NCI-H82 (cell line): Measurements from ENCODE around the gene OAF.
"Not testable (repeated sequence)": the region's sequence is repeated elsewhere in the genome, so short reads cannot be mapped to it uniquely, and the experiment has no call there.

Experiments used
- DNase-seq: peaks from one replicate; lab custom pipeline; 2025; lab: John Stamatoyannopoulos, UW

Gene OAF

DNA sequence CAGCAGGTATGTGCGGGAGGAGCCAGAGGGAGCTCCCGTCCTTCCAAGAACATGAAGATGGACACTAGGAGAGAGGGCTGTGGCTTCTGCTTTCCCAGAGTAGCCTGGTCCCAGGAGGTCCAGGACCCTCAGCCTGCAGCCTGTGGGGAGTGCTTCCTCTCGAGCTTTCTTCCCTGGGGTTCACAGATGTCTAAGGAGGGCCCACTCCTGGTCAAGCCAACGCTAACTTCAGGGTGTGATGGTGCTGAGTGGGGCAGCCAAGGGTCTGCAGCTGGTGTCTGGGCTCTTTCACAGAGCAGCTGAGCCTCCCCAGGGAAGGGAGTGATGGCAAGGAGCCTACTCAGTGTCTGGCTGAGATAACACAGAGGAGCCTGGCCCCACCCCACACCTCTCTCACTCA, 32.4 kb downstream of the OAF start:
- DNase-seq = no peak

DNA sequence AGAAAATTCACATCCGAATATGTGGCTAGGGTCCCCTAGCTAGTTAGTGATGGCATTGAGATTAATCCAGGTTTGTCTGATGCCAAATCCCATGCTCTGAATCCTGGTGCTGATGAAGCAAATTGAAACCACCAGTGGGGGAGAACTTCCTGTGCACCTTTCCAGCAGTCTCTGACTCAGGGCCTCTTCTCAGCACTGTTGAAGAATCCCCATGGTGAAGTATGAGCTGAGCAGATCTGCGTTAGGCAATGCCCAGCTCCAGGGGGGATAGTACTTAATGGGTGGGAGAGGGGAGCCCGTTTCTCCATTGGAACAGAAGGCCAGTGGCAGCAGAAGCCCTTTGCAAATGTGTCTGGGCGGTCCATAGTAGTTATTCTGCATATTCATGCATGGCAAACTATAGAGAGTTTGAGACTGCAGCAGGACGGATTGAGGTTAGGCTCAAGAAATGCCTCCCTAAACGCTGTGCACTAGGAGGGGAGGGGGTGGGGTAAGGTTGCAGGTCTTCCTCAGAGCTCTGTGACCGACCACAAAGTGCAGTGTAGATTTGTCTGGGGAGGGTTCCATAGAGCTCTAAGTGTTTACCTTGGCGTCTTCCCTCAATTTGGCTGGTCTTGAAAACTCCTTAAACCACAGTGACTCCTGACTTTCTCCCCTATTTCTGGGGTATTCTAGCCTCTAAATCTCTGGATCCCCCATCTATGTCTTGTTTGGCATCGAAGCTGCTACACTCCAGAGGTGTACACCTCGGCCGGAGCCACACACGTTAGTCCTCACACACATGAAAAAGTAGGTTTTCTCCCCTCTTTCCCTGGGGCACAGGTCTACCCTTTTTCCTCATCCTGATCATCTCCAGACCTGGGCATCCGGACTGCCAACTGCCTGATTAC, 33.9 kb downstream of the OAF start:
- no peak for DNase-seq

DNA sequence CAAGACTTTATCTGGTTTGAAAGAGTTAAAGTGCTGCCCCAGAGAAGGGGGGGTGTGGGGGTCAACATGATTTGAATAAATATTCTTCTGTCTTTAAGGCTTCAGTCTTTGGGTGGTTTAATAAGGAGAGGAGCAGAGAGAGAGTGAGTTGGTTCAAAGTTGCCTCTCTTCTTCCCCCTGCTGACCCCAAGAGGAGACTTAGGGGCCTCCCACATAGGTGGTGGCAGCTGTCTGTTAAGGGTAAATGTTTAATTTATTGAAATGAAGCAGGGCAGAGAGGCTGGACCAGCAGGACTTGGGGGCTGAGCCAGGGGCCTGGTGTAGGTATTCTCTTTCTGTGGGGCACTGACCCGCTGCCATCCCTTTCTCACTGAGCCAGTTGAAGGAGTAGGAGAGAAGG, 34.6 kb downstream of the OAF start:
- no peak for DNase-seq

GRCh38 chr11:120248551-120249278, 37.9 kb downstream of the OAF start:
- DNase-seq = no peak

DNA sequence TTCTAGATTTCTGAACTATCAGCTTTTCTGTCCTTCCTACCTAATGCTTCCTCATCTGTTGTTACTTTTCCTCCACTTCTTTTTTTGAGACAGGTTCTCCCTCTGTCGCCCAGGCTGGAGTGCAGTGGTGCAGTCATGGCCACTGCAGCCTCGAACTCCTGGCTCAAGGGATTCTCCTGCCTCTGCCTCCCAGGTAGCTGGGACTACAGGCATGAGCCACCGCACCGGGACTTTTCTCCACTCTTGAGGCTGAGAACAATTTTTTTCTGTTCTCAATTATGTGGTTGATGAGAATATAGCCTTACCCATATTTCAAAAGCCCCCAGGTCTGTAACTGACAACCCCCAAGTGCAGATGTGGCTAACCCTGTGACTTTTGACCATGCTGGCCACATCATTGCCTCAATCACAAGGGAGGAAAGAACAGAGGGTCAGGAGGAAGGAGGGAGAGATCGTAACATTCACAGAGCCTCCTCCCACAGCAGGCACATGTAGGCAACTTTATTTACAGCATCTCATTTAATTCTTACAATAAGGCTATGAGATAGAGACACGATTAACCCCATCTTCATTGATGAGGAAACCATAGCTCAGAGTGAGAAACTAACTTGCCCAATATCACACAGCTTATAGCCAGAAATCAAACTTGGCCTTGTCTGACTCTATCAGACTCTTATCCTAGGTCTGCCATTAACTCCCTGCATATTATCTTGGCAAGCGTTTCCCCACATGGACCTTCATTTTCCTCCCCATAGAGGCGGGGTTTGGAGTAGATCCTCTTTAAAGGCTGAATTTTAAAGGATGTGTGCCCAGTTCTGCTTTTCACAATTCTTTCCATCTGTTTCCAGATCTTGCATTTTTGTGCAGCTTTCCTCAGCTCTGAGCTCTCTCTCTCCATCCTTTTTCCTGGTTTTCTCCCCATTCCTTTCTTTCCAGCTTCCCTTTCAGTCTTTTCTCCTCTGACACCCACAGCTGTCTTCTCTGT, 38.7 kb downstream of the OAF start:
- no peak for DNase-seq

- not testable (repeated sequence) for DNase-seq
These were observed 42.5 kb downstream of the OAF start for GRCh38 chr11:120253377-120253776.

DNA sequence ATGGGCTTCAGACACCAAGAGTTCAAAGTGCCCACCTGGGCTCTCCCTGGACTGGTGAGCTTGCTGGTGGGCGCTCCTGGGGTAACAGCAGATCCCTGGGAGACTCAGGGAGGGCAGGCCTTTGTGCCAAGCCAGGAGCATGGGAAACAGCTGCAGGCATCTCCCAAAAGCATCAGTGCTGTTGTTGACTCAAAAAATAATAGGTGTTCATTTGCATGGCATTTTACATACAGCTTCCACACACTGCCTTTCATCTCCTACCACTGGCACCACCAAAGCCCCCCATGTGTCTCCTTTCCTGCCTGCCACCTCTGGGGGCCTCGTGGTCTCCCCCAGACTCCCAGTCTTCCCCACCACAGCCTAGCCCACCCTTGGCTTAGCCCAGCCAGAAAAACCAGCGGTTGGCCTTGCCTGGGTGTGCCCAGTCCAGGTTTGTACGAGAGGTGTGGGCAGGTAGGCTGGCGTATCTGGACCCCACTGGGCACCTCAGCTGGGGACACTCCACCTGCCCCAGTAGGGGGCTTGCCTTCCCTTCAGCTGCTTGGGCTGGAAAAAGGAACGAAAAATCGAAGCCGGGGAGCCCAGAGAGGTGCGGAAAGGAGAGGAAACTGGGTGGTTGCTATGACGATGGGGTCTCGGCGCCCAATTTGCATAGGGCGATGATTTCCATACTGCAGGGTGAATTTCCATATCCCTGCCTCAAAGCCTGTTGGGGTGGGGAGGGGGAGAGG, 44.1 kb downstream of the OAF start:
- DNase-seq = no peak

DNA sequence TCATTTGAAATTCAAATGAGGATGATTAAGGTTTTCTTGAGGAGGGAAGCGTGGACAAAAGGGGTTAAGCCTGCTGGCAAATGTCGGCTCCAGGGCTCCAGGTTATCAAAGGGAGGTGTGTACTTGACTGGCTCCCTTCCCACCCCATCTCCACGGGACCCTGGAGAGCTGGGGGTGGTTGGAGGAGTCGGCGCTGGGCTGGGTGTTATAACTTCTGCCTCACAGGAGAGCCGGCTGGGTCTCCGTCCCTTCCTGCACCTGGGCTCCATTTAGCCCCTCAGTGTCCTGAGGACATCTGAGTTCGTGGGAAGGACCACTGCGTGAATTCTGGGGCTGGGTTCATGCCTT, 44.7 kb downstream of the OAF start:
- DNase-seq = no peak

DNA sequence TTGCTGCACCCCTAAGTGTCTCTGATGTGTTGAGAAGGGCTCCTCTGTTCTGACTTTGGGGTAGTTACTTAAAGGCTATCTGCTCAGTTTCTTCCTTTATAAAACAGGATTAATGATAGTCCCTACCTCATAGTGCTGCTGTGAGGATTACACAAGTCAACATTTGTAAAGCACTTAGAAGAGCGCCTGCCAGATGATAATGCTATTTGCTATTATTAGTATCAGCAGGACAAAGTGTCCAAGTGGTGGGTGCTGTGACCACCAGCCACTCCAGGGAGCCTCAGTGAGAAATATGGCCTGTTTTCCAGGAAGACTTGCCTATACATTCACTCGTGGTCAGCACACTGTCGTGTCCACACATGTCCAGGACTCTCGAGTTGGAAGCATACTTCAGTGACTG, 45.3 kb downstream of the OAF start:
- DNase-seq = peak; percentile 46

DNA sequence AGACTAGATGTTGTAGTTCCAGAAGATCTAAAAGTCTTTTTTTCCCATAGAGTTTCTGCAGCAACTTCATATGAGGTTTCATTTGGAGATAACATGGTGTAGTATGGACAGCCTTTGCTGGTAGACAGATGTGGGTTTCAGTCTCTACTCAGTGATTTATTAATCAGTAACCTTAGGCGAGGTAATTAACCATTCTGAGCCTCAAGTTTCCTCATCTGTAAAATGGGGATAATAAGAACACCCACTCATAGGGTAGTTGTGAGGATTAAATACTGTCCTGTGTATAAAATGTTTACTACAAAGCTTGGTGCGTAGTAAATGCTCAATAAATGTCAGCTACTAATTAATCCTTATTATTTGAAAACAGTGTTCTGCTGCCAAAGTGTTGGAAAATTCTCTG, 45.9 kb downstream of the OAF start:
- no peak for DNase-seq

DNA sequence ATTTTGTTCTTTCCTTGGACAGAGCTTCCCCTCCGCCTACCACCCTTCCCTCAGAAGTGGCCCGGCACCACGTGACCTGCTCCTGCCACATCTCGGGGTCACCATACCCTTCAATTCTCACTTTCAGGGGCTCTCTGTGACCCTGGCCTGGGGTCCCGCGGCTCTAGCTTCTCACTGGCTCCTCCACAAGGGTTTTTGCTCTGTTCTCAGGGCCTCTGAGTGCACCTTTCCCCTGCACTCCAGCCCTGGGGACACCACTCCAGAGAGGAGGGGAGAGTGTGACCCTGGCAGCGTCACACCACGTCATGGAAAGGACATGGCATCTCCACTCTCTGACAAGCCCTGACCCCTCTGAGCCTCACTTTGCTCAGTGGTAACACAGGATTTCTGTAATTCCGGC, 46.5 kb downstream of the OAF start:
- no peak for DNase-seq

DNA sequence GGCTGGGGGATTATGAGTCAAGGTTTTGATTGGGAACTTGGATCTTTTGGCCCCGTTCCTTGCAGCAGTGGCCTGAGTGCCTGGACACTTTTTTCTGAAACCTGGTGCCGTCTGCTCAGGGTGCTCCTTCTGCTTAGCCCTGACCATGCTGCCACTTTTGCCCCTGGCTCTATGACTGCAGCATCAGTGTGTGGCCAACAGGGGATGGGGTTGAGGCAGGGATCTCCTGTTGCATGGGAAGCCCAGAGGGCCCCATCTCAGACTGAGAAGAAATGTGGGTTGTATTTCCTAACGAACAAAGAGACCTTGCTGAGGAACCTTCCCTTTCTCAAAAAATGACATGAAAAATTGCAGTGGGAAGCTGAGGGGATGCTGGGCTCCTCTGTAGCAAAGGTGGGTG, 47.8 kb downstream of the OAF start:
- DNase-seq = no peak

DNA sequence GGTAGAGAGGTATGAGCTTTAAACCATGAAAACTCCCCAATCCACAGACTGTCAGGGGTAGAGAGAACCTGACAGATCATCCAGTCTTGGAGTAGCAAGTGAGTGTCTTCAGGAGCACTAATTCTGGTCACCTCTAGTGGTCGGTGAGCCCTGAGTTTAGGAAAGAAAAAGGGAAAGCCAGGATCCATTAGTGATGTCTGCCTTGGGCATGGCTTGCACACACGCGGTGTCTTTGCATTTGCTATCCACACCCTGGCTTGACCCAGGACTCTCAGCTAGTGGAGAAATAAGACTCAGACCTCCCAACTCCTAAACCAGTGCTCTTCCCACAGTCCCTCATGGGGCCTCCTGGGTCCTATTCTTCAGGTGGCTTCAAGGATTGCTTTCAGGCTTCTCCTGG, 48.4 kb downstream of the OAF start:
- no peak for DNase-seq

DNA sequence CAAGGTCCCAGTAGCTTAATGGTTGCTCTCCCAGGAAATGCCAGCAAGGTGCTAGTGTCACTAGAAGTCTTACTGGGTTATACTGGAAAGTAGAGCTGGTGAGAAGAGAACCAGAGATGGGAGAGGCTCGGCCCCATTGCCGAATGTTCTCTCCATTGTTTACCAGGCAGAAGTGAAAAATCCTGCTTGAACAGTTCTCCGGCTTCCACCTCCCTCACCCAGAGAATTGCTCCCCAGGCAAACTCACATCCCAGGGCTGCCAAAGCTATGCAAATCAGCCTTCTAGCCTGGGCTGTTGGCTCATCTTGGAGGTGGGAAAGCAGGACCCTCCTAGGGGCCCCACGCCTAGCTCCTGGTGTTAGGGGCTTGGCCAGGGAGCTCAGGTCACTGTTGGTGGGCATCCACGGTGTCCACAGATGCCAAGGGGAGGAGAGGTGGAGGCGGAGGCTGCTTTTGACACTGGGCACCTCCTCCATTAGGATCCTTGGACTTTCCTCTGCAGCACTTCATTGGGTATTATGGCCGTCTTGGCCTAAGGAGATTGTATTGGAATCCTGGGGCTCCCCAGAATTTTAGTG, 49.2 kb downstream of the OAF start:
- DNase-seq = no peak

DNA sequence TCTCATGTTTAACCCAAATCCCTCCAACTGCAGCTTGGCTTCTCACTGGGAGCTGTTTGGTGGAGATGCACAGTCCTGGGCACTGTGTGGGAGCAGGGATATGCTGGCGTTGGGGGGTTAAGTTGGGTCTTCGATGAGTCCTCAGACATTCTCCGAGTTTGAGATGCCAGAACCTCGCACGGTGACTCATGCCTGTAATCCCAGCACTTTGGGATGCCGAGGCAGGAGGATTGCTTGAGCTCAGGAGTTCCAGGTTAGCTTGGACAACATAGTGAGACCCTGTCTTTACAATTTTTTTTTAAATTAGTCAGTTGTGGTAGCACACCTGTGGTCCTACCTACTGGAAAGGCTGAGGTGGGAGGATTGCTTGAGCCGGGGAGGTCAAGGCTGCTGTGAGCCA, 49.8 kb downstream of the OAF start:
- DNase-seq = no peak

- DNase-seq = no peak
These were observed 50.5 kb downstream of the OAF start for GRCh38 chr11:120261321-120261720.

- no peak for DNase-seq
These were observed 51.1 kb downstream of the OAF start for GRCh38 chr11:120261931-120262330.

DNA sequence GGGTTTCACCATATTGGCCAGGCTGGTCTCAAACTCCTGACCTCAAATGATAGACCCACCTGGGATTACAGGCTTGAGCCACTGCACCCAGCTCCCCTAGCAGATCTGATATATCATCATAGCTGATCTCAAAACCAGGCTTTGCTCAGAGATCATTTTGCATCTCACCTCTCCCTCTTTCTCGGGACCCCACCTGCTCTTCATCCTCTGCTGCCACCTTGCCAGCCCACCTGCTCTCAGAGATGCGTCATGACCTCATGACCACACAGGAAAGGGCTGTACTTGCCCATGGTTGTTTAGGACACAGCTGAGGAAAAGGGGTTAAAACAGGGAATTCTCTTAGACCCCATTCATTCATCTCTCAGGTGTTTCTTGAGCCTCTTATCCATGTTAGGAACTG, 56.5 kb downstream of the OAF start:
- no peak for DNase-seq

DNA sequence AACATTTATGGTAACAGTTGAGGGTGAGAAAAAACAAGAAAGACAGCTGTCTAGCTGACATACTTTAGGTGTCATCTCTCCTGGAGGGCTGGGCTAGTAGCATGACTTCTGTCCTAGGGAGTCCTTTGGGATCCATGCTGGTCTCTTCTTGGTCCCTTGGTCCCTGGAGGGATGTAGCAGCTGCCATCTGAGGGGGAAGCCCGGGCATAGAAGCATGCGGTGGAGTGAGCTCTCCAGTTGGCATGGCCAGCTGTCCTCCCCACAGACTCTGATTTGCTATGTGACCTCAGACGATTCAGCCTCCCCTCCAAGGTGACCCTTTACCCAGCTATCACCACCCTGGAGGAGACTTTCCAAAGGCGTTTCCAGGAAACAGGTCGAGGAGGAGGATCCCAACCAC, 57.9 kb downstream of the OAF start:
- DNase-seq = no peak

- DNase-seq = no peak
These were observed 59.6 kb downstream of the OAF start for GRCh38 chr11:120270386-120270785.

- DNase-seq = no peak
These were observed 60.8 kb downstream of the OAF start for GRCh38 chr11:120271672-120272071.
